Measurements from ENCODE around the gene YIPF2.
"Not testable (repeated sequence)": the region's sequence is repeated elsewhere in the genome, so short reads cannot be mapped to it uniquely, and the experiment has no call there.

The YIPF2 gene

GRCh38 chr19:10882108-10882457, 46.4 kb downstream of the YIPF2 start:
- Histone ChIP-seq H2AFZ (ENCODE audit: low read length) (no peak overlapping the region), H3K27ac (ENCODE audit: low read depth, low read length, poor library complexity, severe bottlenecking) (no peak overlapping the region), H3K4me2 (ENCODE audit: low read length) (no peak overlapping the region), H4K20me1 (ENCODE audit: insufficient read depth, low read length) (no peaks in the 10 kb centered on the region), H3K9ac (ENCODE audit: low read length) (no peak overlapping the region), H3K36me3 (ENCODE audit: insufficient read depth, low read length) (peaks cover 2% of the 10 kb centered on the region; the same call in 1 of the 2 replicates), H3K9me2 (ENCODE audit: low read depth, low read length) (no peaks in the 10 kb centered on the region), H3K79me2 (ENCODE audit: insufficient read depth, low read length) (peaks cover 57% of the 10 kb centered on the region), H3F3A (ENCODE audit: insufficient read depth, low read length) (no peaks in the 10 kb centered on the region), H3K9me3 (ENCODE audit: low read length) (no peaks in the 10 kb centered on the region), H3K27me3 (ENCODE audit: insufficient read depth, low read length) (no peaks in the 10 kb centered on the region), H3K4me3 (ENCODE audit: low read depth, low read length, poor library complexity, severe bottlenecking) (no peak overlapping the region), H3K4me1 (ENCODE audit: insufficient read depth, low read length, severe bottlenecking) (peaks cover 38% of the 10 kb centered on the region)
- TF ChIP-seq CTCF (IDR thresholded peaks at IDR 0.05; ENCODE audit: low read length), result no peak
- no peak for TF ChIP-seq EZH2 (IDR thresholded peaks at IDR 0.05; ENCODE audit: borderline replicate concordance, low read length)

GRCh38 chr19:10881403-10882107, 46.9 kb downstream of the YIPF2 start:
- no peaks in the 10 kb centered on the region for H3K9me3 ChIP-seq (ENCODE audit: low read length)
- H3K4me3 ChIP-seq (ENCODE audit: low read depth, low read length, poor library complexity, severe bottlenecking), result no peak overlapping the region
- no peaks in the 10 kb centered on the region for H4K20me1 ChIP-seq (ENCODE audit: insufficient read depth, low read length)
- peaks cover 38% of the 10 kb centered on the region for H3K4me1 ChIP-seq (ENCODE audit: insufficient read depth, low read length, severe bottlenecking)
- H3K27me3 ChIP-seq (ENCODE audit: insufficient read depth, low read length), result no peaks in the 10 kb centered on the region
- H3K9ac ChIP-seq (ENCODE audit: low read length), result no peak overlapping the region
- H3K27ac ChIP-seq (ENCODE audit: low read depth, low read length, poor library complexity, severe bottlenecking), result no peak overlapping the region
- TF ChIP-seq CTCF (IDR thresholded peaks at IDR 0.05; ENCODE audit: low read length), result no peak
- H3K9me2 ChIP-seq (ENCODE audit: low read depth, low read length), result no peaks in the 10 kb centered on the region
- peaks cover 2% of the 10 kb centered on the region; the same call in 1 of the 2 replicates for H3K36me3 ChIP-seq (ENCODE audit: insufficient read depth, low read length)
- H3K4me2 ChIP-seq (ENCODE audit: low read length), result no peak overlapping the region
- no peak overlapping the region for H2AFZ ChIP-seq (ENCODE audit: low read length)
- H3K79me2 ChIP-seq (ENCODE audit: insufficient read depth, low read length), result peaks cover 59% of the 10 kb centered on the region
- H3F3A ChIP-seq (ENCODE audit: insufficient read depth, low read length), result no peaks in the 10 kb centered on the region

GRCh38 chr19:10878253-10878652, 50.2 kb downstream of the YIPF2 start:
- H3K79me2 ChIP-seq (ENCODE audit: insufficient read depth, low read length), result peaks cover 66% of the 10 kb centered on the region
- no peaks in the 10 kb centered on the region for H3K9me2 ChIP-seq (ENCODE audit: low read depth, low read length)
- H3K9me3 ChIP-seq (ENCODE audit: low read length), result no peaks in the 10 kb centered on the region
- H3K4me3 ChIP-seq (ENCODE audit: low read depth, low read length, poor library complexity, severe bottlenecking), result peak overlapping the region; percentile 58
- no peaks in the 10 kb centered on the region for H3K27me3 ChIP-seq (ENCODE audit: insufficient read depth, low read length)
- no peaks in the 10 kb centered on the region for H4K20me1 ChIP-seq (ENCODE audit: insufficient read depth, low read length)
- no peak for TF ChIP-seq CTCF (IDR thresholded peaks at IDR 0.05; ENCODE audit: low read length)
- no peak for TF ChIP-seq EZH2 (IDR thresholded peaks at IDR 0.05; ENCODE audit: borderline replicate concordance, low read length)
- H3F3A ChIP-seq (ENCODE audit: insufficient read depth, low read length), result no peaks in the 10 kb centered on the region
- peaks cover 47% of the 10 kb centered on the region for H3K4me1 ChIP-seq (ENCODE audit: insufficient read depth, low read length, severe bottlenecking)
- H3K27ac ChIP-seq (ENCODE audit: low read depth, low read length, poor library complexity, severe bottlenecking), result peak overlapping the region; percentile 91
- H3K36me3 ChIP-seq (ENCODE audit: insufficient read depth, low read length), result peaks cover 2% of the 10 kb centered on the region; the same call in 1 of the 2 replicates
- H2AFZ ChIP-seq (ENCODE audit: low read length), result no peak overlapping the region
- peak overlapping the region; percentile 85 for H3K4me2 ChIP-seq (ENCODE audit: low read length)
- peak overlapping the region; percentile 63 for H3K9ac ChIP-seq (ENCODE audit: low read length)

- Histone ChIP-seq H3K4me2 (ENCODE audit: low read length) (peak overlapping the region; percentile 85), H3K79me2 (ENCODE audit: insufficient read depth, low read length) (peaks cover 69% of the 10 kb centered on the region), H3K4me1 (ENCODE audit: insufficient read depth, low read length, severe bottlenecking) (peaks cover 53% of the 10 kb centered on the region), H3K27ac (ENCODE audit: low read depth, low read length, poor library complexity, severe bottlenecking) (peak overlapping the region; percentile 91), H3K9ac (ENCODE audit: low read length) (peak overlapping the region; percentile 63), H3K4me3 (ENCODE audit: low read depth, low read length, poor library complexity, severe bottlenecking) (peak overlapping the region; percentile 58)
- H3K36me3 ChIP-seq (ENCODE audit: insufficient read depth, low read length); H2AFZ ChIP-seq (ENCODE audit: low read length); H4K20me1 ChIP-seq (ENCODE audit: insufficient read depth, low read length); H3K9me2 ChIP-seq (ENCODE audit: low read depth, low read length); H3K27me3 ChIP-seq (ENCODE audit: insufficient read depth, low read length); H3F3A ChIP-seq (ENCODE audit: insufficient read depth, low read length); H3K9me3 ChIP-seq (ENCODE audit: low read length): not testable (repeated sequence)
Measured at GRCh38 chr19:10877608-10878007, 50.8 kb downstream of the YIPF2 start.
